Measurements from ENCODE around the gene DFFA.

The DFFA gene

DNA sequence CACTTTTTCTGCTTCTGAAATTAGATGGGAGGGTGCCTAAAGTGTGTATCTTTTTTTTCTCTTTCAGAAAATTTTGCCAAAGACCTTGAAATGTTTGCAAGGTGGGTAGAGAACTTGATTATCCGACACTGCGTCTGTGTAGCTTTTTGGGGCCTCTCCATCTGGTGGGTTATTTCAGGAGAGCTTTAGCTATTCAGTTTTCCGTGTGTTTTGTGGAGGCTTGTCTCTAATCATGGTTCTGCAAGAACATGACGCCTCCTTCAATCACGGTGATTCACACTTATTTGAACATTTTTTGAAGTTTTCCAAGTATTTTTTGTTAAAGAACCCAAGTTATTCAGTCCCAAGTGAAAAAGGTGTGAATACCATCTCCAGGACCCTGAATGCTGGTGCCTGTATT is 37.7 kb downstream of the DFFA start:
- TF ChIP-seq, protein P1, sequence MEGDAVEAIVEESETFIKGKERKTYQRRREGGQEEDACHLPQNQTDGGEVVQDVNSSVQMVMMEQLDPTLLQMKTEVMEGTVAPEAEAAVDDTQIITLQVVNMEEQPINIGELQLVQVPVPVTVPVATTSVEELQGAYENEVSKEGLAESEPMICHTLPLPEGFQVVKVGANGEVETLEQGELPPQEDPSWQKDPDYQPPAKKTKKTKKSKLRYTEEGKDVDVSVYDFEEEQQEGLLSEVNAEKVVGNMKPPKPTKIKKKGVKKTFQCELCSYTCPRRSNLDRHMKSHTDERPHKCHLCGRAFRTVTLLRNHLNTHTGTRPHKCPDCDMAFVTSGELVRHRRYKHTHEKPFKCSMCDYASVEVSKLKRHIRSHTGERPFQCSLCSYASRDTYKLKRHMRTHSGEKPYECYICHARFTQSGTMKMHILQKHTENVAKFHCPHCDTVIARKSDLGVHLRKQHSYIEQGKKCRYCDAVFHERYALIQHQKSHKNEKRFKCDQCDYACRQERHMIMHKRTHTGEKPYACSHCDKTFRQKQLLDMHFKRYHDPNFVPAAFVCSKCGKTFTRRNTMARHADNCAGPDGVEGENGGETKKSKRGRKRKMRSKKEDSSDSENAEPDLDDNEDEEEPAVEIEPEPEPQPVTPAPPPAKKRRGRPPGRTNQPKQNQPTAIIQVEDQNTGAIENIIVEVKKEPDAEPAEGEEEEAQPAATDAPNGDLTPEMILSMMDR (IDR thresholded peaks at IDR 0.05; ENCODE audit: control extremely low read depth, extremely low read depth, low read depth, missing control alignments) = no peak
- CTCF ChIA-PET = interaction anchor here (1.3 to 7.3 kb wide), 6 partner anchors 9 to 508 kb away, joined by 3 to 147 read pairs (median 4); no protein-coding TSS in a partner anchor

DNA sequence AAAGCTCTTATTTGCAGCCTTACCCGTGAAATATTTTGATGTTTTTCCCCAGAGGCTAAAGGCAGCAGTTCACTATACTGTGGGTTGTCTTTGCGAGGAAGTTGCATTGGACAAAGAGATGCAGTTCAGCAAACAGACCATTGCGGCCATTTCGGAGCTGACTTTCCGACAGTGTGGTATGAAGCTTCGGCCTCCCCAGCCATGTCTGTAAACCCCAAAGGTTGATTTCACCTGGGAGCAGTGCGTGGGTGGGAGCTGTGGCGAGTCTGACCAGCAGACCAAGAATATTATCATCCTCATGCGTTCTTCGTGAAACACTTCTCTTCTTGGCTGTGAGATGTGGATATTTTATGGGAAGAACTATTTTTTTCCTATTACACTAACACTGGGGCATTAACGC is 38.5 kb downstream of the DFFA start:
- CTCF ChIA-PET = interaction anchor here (0.9 to 7.3 kb wide), 5 partner anchors 51 to 559 kb away, joined by 3 to 147 read pairs (median 4); no protein-coding TSS in a partner anchor
- TF ChIP-seq, protein P1 (IDR thresholded peaks at IDR 0.05; ENCODE audit: control extremely low read depth, extremely low read depth, low read depth, missing control alignments) = no peak
- POLR2A ChIA-PET = no interaction called here
- DNase-seq (ENCODE audit: extremely low spot score) = no peak

More for the DNA sequence above, 37.7 kb downstream of the DFFA start:
- POLR2A ChIA-PET = interaction anchor here (0.5 kb wide), 1 partner anchor 1124 kb away, joined by 4 read pairs; no protein-coding TSS in a partner anchor
- no peak for DNase-seq (ENCODE audit: extremely low spot score)

DNA sequence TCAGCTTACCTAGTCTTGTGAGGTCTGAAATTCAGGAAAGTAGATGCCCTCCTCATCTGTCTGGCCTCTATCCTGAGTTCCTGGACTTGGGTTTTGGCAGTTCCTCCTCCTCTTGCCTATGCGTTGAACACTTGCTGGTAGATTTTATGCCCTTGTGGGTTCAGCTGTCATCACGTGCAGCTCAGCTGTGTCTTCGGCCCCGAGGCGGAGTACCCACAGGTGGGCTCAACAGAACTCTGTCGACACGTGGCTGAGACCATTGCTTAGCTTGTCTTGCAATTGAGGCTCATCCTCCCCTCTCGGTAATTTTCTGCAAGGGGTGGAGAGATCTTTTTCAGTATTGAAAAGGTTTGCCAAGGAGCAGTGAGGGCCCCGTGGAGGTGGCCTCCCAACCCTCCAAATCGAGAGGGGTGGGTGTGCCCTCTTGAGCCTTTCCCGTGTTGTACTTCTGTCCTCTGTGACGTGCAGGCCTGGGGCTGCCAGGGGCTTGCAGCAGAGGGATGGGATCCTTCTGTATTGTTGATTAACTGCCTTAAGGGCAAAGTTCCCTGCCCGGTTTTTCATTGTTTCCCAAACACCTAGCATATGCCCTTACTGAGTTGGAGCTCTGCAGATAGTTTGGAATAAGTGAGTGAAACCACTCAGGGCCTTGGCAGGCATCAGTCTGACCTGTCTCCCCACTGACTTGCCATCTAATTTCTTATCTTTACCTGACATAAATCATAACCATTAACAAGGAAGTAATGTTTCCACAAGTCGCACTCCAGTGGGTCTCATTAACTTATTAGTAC is 39.2 kb downstream of the DFFA start:
- no peak for DNase-seq (ENCODE audit: extremely low spot score)
- ChIA-PET CTCF (interaction anchor here (0.9 to 7.3 kb wide), 5 partner anchors 52 to 558 kb away, joined by 3 to 147 read pairs (median 4); no protein-coding TSS in a partner anchor), POLR2A (no interaction called here)
- TF ChIP-seq, protein P1 (IDR thresholded peaks at IDR 0.05; ENCODE audit: control extremely low read depth, extremely low read depth, low read depth, missing control alignments) = no peak

DNA sequence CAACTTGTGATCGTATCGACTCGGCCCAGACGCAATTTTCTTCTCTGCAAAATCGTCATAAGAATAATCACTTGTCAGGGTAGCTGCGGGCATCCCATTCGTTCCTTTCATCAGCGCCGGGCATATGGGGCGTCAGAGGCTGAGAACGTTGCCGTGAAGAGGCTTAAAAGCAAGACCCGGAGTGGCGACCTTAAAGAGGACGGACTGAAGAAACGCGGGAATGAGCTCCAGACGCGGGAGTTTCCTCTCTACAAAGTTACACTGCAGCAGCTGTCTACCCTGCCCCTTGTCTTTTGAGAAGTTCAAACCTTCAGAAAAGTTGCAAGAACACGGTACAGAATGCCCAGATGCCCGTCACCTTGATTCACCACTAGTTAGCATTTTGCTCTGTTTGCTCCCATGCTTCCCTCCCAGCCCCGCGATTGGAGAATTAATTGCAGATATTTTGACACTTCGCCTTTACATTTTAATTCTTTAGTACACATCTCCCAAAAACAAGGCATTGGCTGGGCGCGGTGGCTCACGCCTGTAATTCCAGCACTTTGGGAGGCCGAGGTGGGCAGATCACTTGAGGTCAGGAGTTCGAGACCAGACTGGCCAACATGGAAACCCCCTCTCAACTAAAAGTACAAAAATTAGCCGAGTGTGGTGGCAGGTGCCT is 41.1 kb downstream of the DFFA start:
- CTCF ChIA-PET = interaction anchor here (0.7 to 7.3 kb wide), 20 partner anchors 12 to 841 kb away, joined by 3 to 147 read pairs (median 4); partner anchors contain the start of genes CORT and PGD
- TF ChIP-seq, protein P1 (IDR thresholded peaks at IDR 0.05; ENCODE audit: control extremely low read depth, extremely low read depth, low read depth, missing control alignments) = no peak
- no peak for DNase-seq (ENCODE audit: extremely low spot score)
- POLR2A ChIA-PET = no interaction called here

DNA sequence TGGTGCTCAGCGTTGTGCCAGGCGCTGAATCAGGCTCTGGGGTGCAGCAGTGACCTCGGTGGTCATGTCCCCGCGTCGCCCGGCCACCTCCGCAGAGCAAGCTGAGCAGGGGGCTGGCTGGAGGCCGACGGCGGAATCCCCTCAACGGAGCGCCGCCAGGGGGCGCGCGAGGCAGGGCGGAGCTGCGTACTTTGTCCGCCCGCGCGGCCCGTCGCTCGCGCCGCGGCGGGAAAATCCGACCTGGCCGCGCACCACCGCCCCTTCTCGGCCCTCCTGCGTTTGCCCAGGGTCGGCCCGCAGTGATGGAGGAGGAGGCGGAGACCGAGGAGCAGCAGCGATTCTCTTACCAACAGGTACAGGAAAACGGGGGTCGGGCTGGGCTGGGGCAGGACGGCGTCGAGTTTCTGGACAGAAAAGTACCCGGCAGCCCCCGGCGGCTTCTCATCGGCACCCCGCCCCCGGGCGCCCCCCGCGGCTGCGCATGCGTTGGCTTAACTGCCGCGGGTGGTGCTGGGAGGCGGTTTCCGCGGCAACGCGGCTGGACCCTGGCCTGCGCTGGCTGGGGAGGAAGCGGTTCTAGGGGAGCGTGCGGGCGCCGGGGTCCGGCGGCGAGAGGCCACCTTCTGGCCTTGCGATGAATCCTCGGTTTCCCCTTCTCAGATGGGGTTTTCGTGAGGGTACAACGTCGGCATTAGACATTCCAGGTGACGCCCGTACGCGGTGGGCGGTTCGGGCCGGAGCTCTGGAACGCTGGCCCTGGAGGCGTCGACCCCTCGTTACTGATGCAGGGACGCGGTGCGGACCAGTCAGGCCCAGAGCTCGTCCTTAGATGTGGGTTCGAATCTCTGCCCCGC is 41.9 kb downstream of the DFFA start, which contains the start of gene CENPS:
Gene CENPS (plus strand): TSS at position 218 of the 854 bp plus-strand sequence. CDS start 85 bp downstream, at position 303.
- DNase-seq (ENCODE audit: extremely low spot score) = peak; percentile 99
- CTCF ChIA-PET = interaction anchor here (0.7 to 7.3 kb wide), 48 partner anchors 8 to 840 kb away, joined by 3 to 147 read pairs (median 4); partner anchors contain the start of genes CORT, EXOSC10, LZIC and NMNAT1
- POLR2A ChIA-PET = interaction anchor here (0.6 to 0.9 kb wide), 3 partner anchors 56 to 254 kb away, joined by 3 to 5 read pairs (median 4); no protein-coding TSS in a partner anchor
- TF ChIP-seq, protein P1 (IDR thresholded peaks at IDR 0.05; ENCODE audit: control extremely low read depth, extremely low read depth, low read depth, missing control alignments) = peak; percentile 88
